Neural cell (in vitro differentiated cells): ENCODE results near the gene CABP2. TPM values are rescaled to one million over a fixed set of nuclear protein-coding genes. Genes with fewer than 3 reads are reported as not detected.
A peak's percentile ranks its signal among the peaks of the same experiment; 100 is the strongest.

Source experiments
- H2AFZ ChIP-seq: fragments of 200-600, 300-800 bp; sonication (generic), shearing (Covaris generic); 2 replicates; pipeline ENCODE4 v1.6.0; 2014; ENCODE audit warnings: low read depth, mild to moderate bottlenecking, antibody characterized with exemption, low read length, moderate library complexity
- H3F3A ChIP-seq: fragments of 200-600 bp; shearing (Covaris generic); 2 replicates; pipeline ENCODE4 v1.6.1; 2016; ENCODE audit warnings: mild to moderate bottlenecking, moderate library complexity, mixed read lengths, antibody characterized with exemption, low read length; ENCODE audit not compliant: insufficient read depth, poor library complexity, severe bottlenecking
- H3K27ac ChIP-seq: fragments of 200-600, 300-800 bp; sonication (generic), shearing (Covaris generic); 2 replicates; pipeline ENCODE4 v1.5.1; 2014; ENCODE audit warnings: mild to moderate bottlenecking, low read length, moderate library complexity
- H3K27me3 ChIP-seq: fragments of 300-800, 200-600 bp; sonication (generic), shearing (Covaris generic); 2 replicates; pipeline ENCODE4 v1.6.0; 2014; ENCODE audit warnings: mild to moderate bottlenecking, low read depth, low read length, moderate library complexity; ENCODE audit not compliant: insufficient read depth
- H3K36me3 ChIP-seq: fragments of 300-800, 200-600 bp; sonication (generic), shearing (Covaris generic); 2 replicates; pipeline ENCODE4 v1.5.1; 2014; ENCODE audit warnings: mild to moderate bottlenecking, antibody characterized with exemption, low read length, moderate library complexity; ENCODE audit not compliant: insufficient read depth
- H3K4me2 ChIP-seq: fragments of 300-800, 200-600 bp; sonication (generic), shearing (Covaris generic); 2 replicates; pipeline ENCODE4 v1.6.0; 2014; ENCODE audit warnings: mild to moderate bottlenecking, low read length
- H3K4me3 ChIP-seq: fragments of 300-800, 200-600 bp; sonication (generic), shearing (Covaris generic); 2 replicates; pipeline ENCODE4 v1.5.1; 2014; ENCODE audit warnings: mild to moderate bottlenecking, low read length, moderate library complexity
- H3K79me2 ChIP-seq: fragments of 200-600 bp; shearing (Covaris generic); replicated peaks from 2 replicates; pipeline ENCODE4 v1.6.0; 2014; ENCODE audit warnings: mild to moderate bottlenecking, low read length, moderate library complexity; ENCODE audit not compliant: insufficient read depth
- H3K9ac ChIP-seq: fragments of 300-800, 200-600 bp; sonication (generic), shearing (Covaris generic); 2 replicates; pipeline ENCODE4 v1.6.1; 2016; ENCODE audit warnings: mild to moderate bottlenecking, low read length, mixed read lengths
- H3K9me2 ChIP-seq: fragments of 200-600 bp; shearing (Covaris generic); 2 replicates; pipeline ENCODE4 v1.6.1; 2016; ENCODE audit warnings: mild to moderate bottlenecking, low read length, mixed read lengths; ENCODE audit not compliant: insufficient read depth
- H3K9me3 ChIP-seq: fragments of 200-600, 300-800 bp; sonication (generic), shearing (Covaris generic); 2 replicates; pipeline ENCODE4 v1.6.1; 2016; ENCODE audit warnings: mild to moderate bottlenecking, mixed run types, low read length, moderate library complexity, mixed read lengths
- H4K20me1 ChIP-seq: fragments of 200-600 bp; shearing (Covaris generic); 2 replicates; pipeline ENCODE4 v1.6.1; 2016; ENCODE audit warnings: mild to moderate bottlenecking, mixed run types; ENCODE audit not compliant: insufficient read depth
- EP300 ChIP-seq: fragments of 450-650 bp; conservative IDR thresholded peaks from 2 replicates; pipeline ENCODE4 v1.6.1; 2014; ENCODE audit warnings: antibody characterized with exemption, mild to moderate bottlenecking, moderate library complexity; ENCODE audit not compliant: poor library complexity, severe bottlenecking
- EZH2 ChIP-seq: fragments of 200-600, 300-800 bp; shearing (Covaris generic), sonication (generic); IDR thresholded peaks from 2 replicates; pipeline ENCODE4 v1.6.1; 2014; ENCODE audit warnings: antibody characterized with exemption, low read length, borderline replicate concordance, mild to moderate bottlenecking; ENCODE audit not compliant: insufficient read depth, poor library complexity, severe bottlenecking
- MXI1 ChIP-seq: fragments of 450-650 bp; conservative IDR thresholded peaks from 2 replicates; pipeline ENCODE4 v1.6.1; 2014; ENCODE audit warnings: antibody characterized with exemption, mild to moderate bottlenecking; ENCODE audit not compliant: poor library complexity, severe bottlenecking
- POLR2AphosphoS5 ChIP-seq: IDR thresholded peaks from 2 replicates; pipeline ENCODE4 v1.6.1; 2012
- RAD21 ChIP-seq: fragments of 450-650 bp; conservative IDR thresholded peaks from 2 replicates; pipeline ENCODE4 v1.6.1; 2014; ENCODE audit warnings: antibody characterized with exemption, mild to moderate bottlenecking, moderate library complexity
- SMC3 ChIP-seq: fragments of 450-650 bp; conservative IDR thresholded peaks from 2 replicates; pipeline ENCODE4 v1.6.1; 2014; ENCODE audit warnings: antibody characterized with exemption, mild to moderate bottlenecking, moderate library complexity; ENCODE audit not compliant: poor library complexity
- TAF1 ChIP-seq: IDR thresholded peaks from 2 replicates; pipeline ENCODE4 v1.6.1; 2012; ENCODE audit warnings: low read depth
- polyA plus RNA-seq: library from polyadenylated mRNA; depleted of rRNA; stranded (reverse); fragments of >200 nt; gene quantifications from 2 replicates; pipeline ENCODE4 v1.2.3, GENCODE V29; 2014
- TF ChIP-seq, protein P1 (sequence below): IDR thresholded peaks from 2 replicates; pipeline ENCODE4 v1.6.1; 2012; ENCODE audit warnings: borderline replicate concordance
- TF ChIP-seq, protein P2 (sequence below): fragments of 450-650 bp; IDR thresholded peaks from 2 replicates; pipeline ENCODE4 v1.5.1; 2014; ENCODE audit warnings: antibody characterized with exemption, mild to moderate bottlenecking, moderate library complexity; ENCODE audit not compliant: poor library complexity, severe bottlenecking

CABP2 gene
- polyA plus RNA-seq, 1 donor from 2014 or later: not detected

DNA sequence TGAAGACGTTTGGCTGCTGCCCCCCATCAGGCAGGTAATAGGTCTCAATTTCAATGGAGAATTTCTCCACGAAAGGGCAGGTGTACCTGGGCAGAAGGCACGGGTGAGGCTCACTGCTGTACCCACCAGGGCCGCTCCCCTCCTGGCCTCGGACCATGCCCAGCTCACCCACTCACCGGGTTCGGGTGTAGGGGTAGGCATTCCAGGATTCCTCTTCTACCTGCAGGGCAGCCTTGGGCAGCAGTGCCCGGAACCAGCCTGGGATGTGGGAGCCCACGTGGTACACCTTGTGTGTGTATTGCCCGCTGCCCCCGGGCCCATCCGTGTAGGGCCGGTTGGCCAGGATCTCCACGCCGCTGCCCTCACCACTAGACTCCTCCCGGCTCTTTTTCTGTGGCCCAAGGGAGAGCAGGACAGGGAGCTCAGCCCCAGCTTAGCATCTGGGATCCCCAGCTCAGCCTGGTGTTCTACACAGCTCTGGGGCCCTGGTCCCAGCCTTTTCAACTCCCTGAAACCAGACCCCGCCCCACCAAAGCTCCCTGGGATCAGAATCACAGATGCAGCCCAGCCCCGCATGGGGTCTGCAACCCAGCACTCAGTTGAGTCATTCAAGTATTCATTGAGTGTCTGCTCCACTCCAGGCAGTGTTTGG, 20.8 kb downstream of the CABP2 start:
- TF ChIP-seq TAF1 (no peak), POLR2AphosphoS5 (no peak), MXI1 (no peak), RAD21 (no peak)
- TF ChIP-seq, protein P1, sequence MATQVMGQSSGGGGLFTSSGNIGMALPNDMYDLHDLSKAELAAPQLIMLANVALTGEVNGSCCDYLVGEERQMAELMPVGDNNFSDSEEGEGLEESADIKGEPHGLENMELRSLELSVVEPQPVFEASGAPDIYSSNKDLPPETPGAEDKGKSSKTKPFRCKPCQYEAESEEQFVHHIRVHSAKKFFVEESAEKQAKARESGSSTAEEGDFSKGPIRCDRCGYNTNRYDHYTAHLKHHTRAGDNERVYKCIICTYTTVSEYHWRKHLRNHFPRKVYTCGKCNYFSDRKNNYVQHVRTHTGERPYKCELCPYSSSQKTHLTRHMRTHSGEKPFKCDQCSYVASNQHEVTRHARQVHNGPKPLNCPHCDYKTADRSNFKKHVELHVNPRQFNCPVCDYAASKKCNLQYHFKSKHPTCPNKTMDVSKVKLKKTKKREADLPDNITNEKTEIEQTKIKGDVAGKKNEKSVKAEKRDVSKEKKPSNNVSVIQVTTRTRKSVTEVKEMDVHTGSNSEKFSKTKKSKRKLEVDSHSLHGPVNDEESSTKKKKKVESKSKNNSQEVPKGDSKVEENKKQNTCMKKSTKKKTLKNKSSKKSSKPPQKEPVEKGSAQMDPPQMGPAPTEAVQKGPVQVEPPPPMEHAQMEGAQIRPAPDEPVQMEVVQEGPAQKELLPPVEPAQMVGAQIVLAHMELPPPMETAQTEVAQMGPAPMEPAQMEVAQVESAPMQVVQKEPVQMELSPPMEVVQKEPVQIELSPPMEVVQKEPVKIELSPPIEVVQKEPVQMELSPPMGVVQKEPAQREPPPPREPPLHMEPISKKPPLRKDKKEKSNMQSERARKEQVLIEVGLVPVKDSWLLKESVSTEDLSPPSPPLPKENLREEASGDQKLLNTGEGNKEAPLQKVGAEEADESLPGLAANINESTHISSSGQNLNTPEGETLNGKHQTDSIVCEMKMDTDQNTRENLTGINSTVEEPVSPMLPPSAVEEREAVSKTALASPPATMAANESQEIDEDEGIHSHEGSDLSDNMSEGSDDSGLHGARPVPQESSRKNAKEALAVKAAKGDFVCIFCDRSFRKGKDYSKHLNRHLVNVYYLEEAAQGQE: no peak
- TF ChIP-seq, protein P2, sequence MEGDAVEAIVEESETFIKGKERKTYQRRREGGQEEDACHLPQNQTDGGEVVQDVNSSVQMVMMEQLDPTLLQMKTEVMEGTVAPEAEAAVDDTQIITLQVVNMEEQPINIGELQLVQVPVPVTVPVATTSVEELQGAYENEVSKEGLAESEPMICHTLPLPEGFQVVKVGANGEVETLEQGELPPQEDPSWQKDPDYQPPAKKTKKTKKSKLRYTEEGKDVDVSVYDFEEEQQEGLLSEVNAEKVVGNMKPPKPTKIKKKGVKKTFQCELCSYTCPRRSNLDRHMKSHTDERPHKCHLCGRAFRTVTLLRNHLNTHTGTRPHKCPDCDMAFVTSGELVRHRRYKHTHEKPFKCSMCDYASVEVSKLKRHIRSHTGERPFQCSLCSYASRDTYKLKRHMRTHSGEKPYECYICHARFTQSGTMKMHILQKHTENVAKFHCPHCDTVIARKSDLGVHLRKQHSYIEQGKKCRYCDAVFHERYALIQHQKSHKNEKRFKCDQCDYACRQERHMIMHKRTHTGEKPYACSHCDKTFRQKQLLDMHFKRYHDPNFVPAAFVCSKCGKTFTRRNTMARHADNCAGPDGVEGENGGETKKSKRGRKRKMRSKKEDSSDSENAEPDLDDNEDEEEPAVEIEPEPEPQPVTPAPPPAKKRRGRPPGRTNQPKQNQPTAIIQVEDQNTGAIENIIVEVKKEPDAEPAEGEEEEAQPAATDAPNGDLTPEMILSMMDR: no peak
- Histone ChIP-seq H3K79me2 (peaks cover 15% of the 10 kb centered on the region), H3F3A (no peaks in the 10 kb centered on the region), H3K9me3 (no peaks in the 10 kb centered on the region), H3K36me3 (no peaks in the 10 kb centered on the region), H3K9ac (no peak overlapping the region), H3K9me2 (no peaks in the 10 kb centered on the region), H3K27ac (no peak overlapping the region), H3K4me3 (peak overlapping the region; percentile 89), H4K20me1 (no peaks in the 10 kb centered on the region), H3K4me2 (peak overlapping the region; percentile 88), H3K27me3 (no peaks in the 10 kb centered on the region), H2AFZ (no peak overlapping the region)

DNA sequence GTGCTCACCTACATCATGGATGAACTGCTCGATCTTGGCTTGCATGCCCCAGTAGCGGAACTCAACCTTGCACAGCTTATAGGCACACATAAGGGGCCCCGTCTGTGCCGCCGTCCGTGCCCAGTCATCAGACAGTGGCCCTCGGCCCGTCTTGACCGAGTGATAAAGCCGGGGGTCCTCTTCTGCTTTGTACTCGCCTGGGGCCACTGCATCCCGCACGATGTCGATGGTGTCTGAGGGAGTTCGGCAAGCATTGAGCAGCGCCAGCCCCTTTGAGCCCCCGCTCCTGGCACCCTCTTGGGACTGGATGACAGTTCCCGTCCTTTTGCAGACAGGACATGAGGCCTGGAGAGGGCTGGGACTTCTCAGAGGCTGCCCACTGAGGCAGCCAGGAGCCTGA, 21.4 kb downstream of the CABP2 start:
- no peaks in the 10 kb centered on the region for H3K9me3 ChIP-seq
- no peak overlapping the region for H3K4me2 ChIP-seq
- no peaks in the 10 kb centered on the region for H4K20me1 ChIP-seq
- no peak overlapping the region for H3K27ac ChIP-seq
- H3K36me3 ChIP-seq: no peaks in the 10 kb centered on the region
- H3K27me3 ChIP-seq: no peaks in the 10 kb centered on the region
- TF ChIP-seq SMC3 (no peak), RAD21 (no peak), EZH2 (no peak), POLR2AphosphoS5 (no peak), EP300 (no peak), TAF1 (no peak), MXI1 (no peak)
- TF ChIP-seq, protein P2: no peak
- TF ChIP-seq, protein P1: no peak
- no peaks in the 10 kb centered on the region for H3K9me2 ChIP-seq
- H3F3A ChIP-seq: no peaks in the 10 kb centered on the region
- H3K9ac ChIP-seq: no peak overlapping the region
- peaks cover 15% of the 10 kb centered on the region for H3K79me2 ChIP-seq
- no peak overlapping the region for H3K4me3 ChIP-seq
- no peak overlapping the region for H2AFZ ChIP-seq
